Heart right ventricle (tissue), 16 donors: Measurements from ENCODE around the gene SPRED3. TPM values are rescaled to one million over a fixed set of nuclear protein-coding genes. Genes with fewer than 3 reads are reported as not detected.

Experiments used
- ATAC-seq, 8 donors: fragments of 200-7000 bp; cut with Tn5 transposase; one replicate each; pipeline ENCODE4 v1.9.1; 2020; ENCODE audit warnings: mild to moderate bottlenecking in 8 of 8, moderate library complexity in 8 of 8, moderate number of reproducible peaks in 1 of 8
- DNase-seq, 2 donors: peaks; one replicate each; pipeline ENCODE4 v3.0.0-alpha.2; 2020
- H3K27ac ChIP-seq, 10 donors: fragments of 200-600 bp; sonication (generic) in 2 of 10; one replicate each; pipeline versions ENCODE4 v1.5.0 to v1.8.0; 2020 to 2022; ENCODE audit warnings: mild to moderate bottlenecking in 3 of 10
- H3K27me3 ChIP-seq, 7 donors: fragments of 200-600 bp; one replicate each; pipeline ENCODE4 v1.8.0; 2021 to 2022; ENCODE audit warnings: mild to moderate bottlenecking in 2 of 7
- H3K36me3 ChIP-seq, 9 donors: fragments of 200-600 bp; sonication (generic) in 1 of 9; one replicate each; pipeline versions ENCODE4 v1.5.0 to v1.8.0; 2020 to 2022; ENCODE audit warnings: mild to moderate bottlenecking in 2 of 9
- H3K4me1 ChIP-seq, 9 donors: fragments of 200-600 bp; sonication (generic) in 1 of 9; one replicate each; pipeline versions ENCODE4 v1.5.0 to v1.8.0; 2020 to 2022; ENCODE audit warnings: mild to moderate bottlenecking in 4 of 9
- H3K4me3 ChIP-seq, 10 donors: fragments of 200-600 bp; sonication (generic) in 2 of 10; one replicate each; pipeline versions ENCODE4 v1.5.0 to v1.8.0; 2020 to 2022; ENCODE audit warnings: mild to moderate bottlenecking in 7 of 10, moderate library complexity in 2 of 10
- H3K9me3 ChIP-seq, 11 donors: fragments of 200-600 bp in 10 of 11; sonication (generic) in 2 of 11; one replicate each; pipeline versions ENCODE4 v1.5.0 to v1.8.0; 2013 to 2022; ENCODE audit warnings: mild to moderate bottlenecking in 2 of 11, control low read depth in 1 of 11, moderate library complexity in 1 of 11
- WGBS, 2 donors: extraction: QIAGEN DNeasy Blood & Tissue Kit; methylation state at CpG; one replicate each; pipeline ENCODE4 v1.1.7; 2013; ENCODE audit warnings: inconsistent platforms in 1 of 2; 5-methylcytosine and 5-hydroxymethylcytosine counted together
- intact Hi-C, 10 donors: fragments of 100-400 bp; cut with DNase I; formaldehyde crosslinking; loops; one replicate each; pipeline versions ENCODE4 v1.11.1 to v1.14.2; 2022
- polyA plus RNA-seq, 2 donors: library from polyadenylated mRNA; stranded (reverse); fragments of 200-250 nt; gene quantifications; one replicate each; pipeline ENCODE4 v1.2.3, GENCODE V29; 2013
- total RNA-seq, 10 donors: library from RNA; stranded (reverse); fragmentation: NEBNext Ultra II Directional in 3 of 10; extraction: Animal tissue kit (Norgen Biotek cat#: 25700) in 3 of 10; gene quantifications; one replicate each; pipeline versions ENCODE4 v1.2.1 to v1.2.4, GENCODE V29; 2021 to 2023
- TF ChIP-seq, protein P1 (sequence below), 9 donors: fragments of 200-600 bp; sonication (generic) in 2 of 9; IDR thresholded peaks; one replicate each; pipeline versions ENCODE4 v1.5.0 to v1.8.0; 2021 to 2022; ENCODE audit warnings: antibody characterized with exemption in 9 of 9, mild to moderate bottlenecking in 5 of 9, moderate library complexity in 1 of 9
- donor health status: Arrhythmogenic right ventricular cardiomyopathy.
- donor health status: ischemic (EF 13 %, LVEDD 7.1; RV severe dilation, severe dysfunction).
- donor health status: healthy with polysubstance abuse.
- donor health status: DM: no; HTN: yes; CAD: no.
- donor health status: DM: no; HTN: no; CAD: no.
- donor health status: ischemic (EF 25% LVEDD 6.9; RV normal size, moderate dysfunction).
- donor health status: ischemic (EF 25% LVEDD 5.7; RV mildly dilated, moderate dysfunction).
- donor health status: healthy.
- donor health status: DM: yes; HTN: yes; CAD: no.
- donor health status: Ischemic cardiomyopathy.
- donor health status: ischemic (EF 35%, LVEDD 5.7; RV mildly dilated, moderate dysfunction).
- donor health status: nonischemic (EF 11% LVEDD 7.7; RV severe dilation, severe dysfunction).
- donor health status: DM: yes; HTN: yes; CAD: no.
- donor health status: PGD.
- donor health status: ischemic (EF 29% LVEDD 5.4; RV normal size, mild dysfunction).
- donor health status: nonischemic (EF 23%, LVEDD 6.1; RV moderate dilation, normal function).

The SPRED3 gene
- total and polyA plus RNA-seq, 12 donors: 0.17 to 1.7 (median 0.54) TPM

DNA sequence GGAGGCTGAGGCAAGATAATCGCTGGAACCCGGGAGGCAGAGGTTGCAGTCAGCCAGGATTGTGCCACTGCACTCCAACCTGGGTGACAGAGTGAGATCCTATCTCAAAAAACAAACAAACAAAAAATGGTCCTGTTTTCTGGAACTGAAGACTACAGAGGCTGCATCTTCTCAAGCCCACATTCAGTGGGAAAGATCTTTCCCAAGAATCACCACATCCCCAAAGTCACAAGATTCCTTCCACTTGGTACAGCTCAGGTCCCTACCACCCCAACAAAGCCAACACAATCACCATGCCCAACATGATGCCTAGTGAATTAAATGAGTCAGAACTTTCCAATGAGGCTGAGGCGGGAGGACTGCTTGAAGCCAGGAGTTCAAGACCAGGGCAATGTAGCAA lies 37.6 kb upstream of the SPRED3 start:
- Histone ChIP-seq H3K4me3 (no peak overlapping the region), H3K36me3 (no peaks in the 10 kb centered on the region), H3K27me3 (peaks cover 0 to 20% (median 4%) of the 10 kb centered on the region in 7 donors), H3K4me1 (no peaks in the 10 kb centered on the region), H3K9me3 (no peaks in the 10 kb centered on the region), H3K27ac (no peak overlapping the region)
- intact Hi-C loops: no loop called here
- WGBS, 2 donors: 71 to 75% methylated on average over 3 of the region's 3 CpGs
- TF ChIP-seq, protein P1, sequence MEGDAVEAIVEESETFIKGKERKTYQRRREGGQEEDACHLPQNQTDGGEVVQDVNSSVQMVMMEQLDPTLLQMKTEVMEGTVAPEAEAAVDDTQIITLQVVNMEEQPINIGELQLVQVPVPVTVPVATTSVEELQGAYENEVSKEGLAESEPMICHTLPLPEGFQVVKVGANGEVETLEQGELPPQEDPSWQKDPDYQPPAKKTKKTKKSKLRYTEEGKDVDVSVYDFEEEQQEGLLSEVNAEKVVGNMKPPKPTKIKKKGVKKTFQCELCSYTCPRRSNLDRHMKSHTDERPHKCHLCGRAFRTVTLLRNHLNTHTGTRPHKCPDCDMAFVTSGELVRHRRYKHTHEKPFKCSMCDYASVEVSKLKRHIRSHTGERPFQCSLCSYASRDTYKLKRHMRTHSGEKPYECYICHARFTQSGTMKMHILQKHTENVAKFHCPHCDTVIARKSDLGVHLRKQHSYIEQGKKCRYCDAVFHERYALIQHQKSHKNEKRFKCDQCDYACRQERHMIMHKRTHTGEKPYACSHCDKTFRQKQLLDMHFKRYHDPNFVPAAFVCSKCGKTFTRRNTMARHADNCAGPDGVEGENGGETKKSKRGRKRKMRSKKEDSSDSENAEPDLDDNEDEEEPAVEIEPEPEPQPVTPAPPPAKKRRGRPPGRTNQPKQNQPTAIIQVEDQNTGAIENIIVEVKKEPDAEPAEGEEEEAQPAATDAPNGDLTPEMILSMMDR (IDR thresholded peaks at IDR 0.05): no peak
- ATAC-seq: no peak
- no peak for DNase-seq

DNA sequence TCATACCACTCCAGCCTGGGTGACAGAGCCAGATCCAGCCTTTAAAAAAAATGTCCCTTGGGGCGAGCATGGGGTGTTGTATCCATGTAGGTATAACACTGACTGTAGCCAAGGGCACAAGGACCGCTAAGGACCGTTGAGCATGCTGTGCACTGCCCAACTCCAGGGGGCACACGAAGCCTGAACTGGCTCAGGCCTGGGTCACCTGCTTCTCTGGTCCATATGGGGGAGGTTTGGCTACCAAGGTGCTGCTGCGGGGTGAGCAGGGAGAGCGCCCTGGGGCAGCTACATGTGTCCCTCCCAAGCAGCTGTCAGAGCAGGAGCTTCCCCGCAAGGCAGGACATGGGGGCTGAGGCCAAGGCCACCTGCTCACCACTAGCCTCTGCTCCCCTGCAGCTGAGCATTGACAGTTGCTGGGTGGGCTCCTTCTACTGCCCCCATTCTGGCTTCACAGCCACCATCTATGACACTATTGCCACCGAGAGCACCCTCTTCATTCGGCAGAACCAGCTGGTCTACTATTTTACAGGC lies 36.6 kb upstream of the SPRED3 start:
- Histone ChIP-seq H3K9me3 (no peaks in the 10 kb centered on the region), H3K27me3 (peaks cover 0 to 31% (median 14%) of the 10 kb centered on the region in 7 donors), H3K27ac (no peak overlapping the region), H3K4me1 (no peaks in the 10 kb centered on the region), H3K36me3 (no peaks in the 10 kb centered on the region), H3K4me3 (no peak overlapping the region)
- TF ChIP-seq, protein P1 (IDR thresholded peaks at IDR 0.05): no peak
- 75% methylated on average over 9 of the region's 9 CpGs for WGBS, 2 donors
- intact Hi-C loops: no loop called here
- peak in 2 of 8 donors; percentile 9 to 37 for ATAC-seq
- no peak for DNase-seq

DNA sequence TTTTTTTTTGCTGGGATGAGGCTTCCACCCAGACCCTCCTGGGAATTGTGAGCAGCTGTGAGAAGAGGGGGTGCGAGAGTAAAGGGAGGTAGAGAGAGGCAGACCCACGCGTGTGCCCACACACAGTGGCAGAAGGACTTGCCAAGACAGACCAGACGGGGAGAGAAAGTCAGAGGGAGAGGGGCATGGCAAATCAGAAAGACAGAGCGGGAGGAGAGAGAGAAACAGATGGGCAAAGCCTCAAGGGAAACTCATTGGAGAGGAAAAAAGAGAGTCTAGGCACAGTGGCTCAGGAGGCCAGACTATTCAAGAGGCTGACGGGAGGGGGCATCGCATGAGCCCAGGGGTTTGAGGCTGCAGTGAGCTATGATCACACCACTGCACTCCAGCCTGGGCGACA lies 35.9 kb upstream of the SPRED3 start:
- intact Hi-C loops: no loop called here
- Histone ChIP-seq H3K36me3 (no peaks in the 10 kb centered on the region), H3K27me3 (peaks cover 0 to 32% (median 17%) of the 10 kb centered on the region in 7 donors), H3K9me3 (no peaks in the 10 kb centered on the region), H3K4me3 (no peak overlapping the region), H3K4me1 (no peaks in the 10 kb centered on the region), H3K27ac (no peak overlapping the region)
- DNase-seq: no peak
- 74 to 79% methylated on average over 8 of the region's 8 CpGs for WGBS, 2 donors
- ATAC-seq: no peak
- TF ChIP-seq, protein P1 (IDR thresholded peaks at IDR 0.05): no peak

DNA sequence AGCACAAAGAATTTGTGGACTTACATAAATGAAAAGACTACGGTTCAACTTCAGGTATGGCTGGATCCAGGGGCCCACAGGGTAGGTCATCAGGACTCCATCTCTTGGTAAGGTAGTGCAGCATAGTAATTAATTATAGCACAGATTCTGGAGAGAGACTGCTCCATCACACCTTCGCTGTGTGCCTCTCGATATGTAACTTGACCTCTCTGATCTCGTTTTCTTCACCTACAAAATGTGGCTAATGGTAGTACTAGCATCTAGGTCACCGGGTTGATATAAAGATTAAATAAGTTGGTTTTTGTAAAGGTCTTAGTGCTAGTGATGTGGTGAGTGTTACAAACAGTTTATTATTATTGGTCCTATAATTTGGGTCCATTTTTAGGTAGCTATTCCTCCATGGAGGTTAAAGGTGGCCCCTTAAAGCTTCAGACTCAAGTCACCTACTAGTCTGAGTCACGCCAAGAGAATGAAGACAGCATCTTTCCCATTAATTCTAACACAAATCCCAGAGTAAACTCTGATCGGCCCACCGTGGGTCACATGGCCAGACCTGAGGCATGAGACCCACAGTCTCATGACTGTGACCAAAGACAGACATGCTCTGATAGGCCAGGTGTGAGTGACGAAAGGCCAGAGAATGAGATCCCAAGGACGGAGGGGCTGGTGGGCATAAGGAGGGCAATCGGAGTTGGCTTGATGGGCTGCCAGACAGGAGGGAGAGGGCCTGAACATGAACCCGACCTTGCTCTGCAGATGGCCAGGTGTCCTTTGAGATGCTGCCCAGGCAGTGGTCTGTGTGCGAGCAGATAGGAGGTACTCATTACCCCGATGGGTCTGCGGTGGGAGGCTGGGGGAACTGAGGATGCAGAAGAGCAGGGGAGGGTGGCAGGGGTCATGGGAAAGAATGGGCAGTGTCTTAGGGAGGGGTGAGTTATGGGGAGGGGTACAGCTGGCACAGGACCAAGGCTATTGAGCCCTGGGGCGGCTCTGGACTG lies 32.5 kb upstream of the SPRED3 start:
- TF ChIP-seq, protein P1 (IDR thresholded peaks at IDR 0.05): no peak
- Histone ChIP-seq H3K27me3 (peaks cover 0 to 56% (median 29%) of the 10 kb centered on the region in 7 donors), H3K9me3 (no peaks in the 10 kb centered on the region), H3K36me3 (no peaks in the 10 kb centered on the region), H3K27ac (no peak overlapping the region), H3K4me3 (no peak overlapping the region), H3K4me1 (peaks cover 0 to under 1% (median 0%) of the 10 kb centered on the region in 9 donors)
- ATAC-seq (no peak), DNase-seq (no peak)
- WGBS, 2 donors: 71 to 74% methylated on average over 16 of the region's 16 CpGs
- intact Hi-C loops: no loop called here
